Panc1 (cell line): ENCODE results near the gene SPATA3. TPM values are rescaled to one million over a fixed set of nuclear protein-coding genes. Genes with fewer than 3 reads are reported as not detected.

ENCODE experiments used
- ATAC-seq: fragments of 200-7000 bp; cut with Tn5 transposase; 2 replicates; pipeline ENCODE4 v1.9.1; 2020; ENCODE audit warnings: mild to moderate bottlenecking, moderate library complexity
- BruUV-seq: library from RNA; stranded (reverse); fragments of 400-500 nt; replicated peaks from 2 replicates; lab custom pipeline; 2021; lab: Mats Ljungman, UMichigan
- CTCF ChIA-PET: fragments of 300-600 bp; sonication (Branson Sonifier 250); formaldehyde crosslinking; loops from one replicate; lab custom pipeline; 2022; ENCODE audit warnings: antibody characterized with exemption; lab: Charles Lee
- POLR2A ChIA-PET: fragments of 300-600 bp; sonication (Branson Sonifier 250); formaldehyde crosslinking; loops from one replicate; lab custom pipeline; 2022; ENCODE audit warnings: antibody characterized with exemption; lab: Charles Lee
- DNase-seq: peaks from one replicate; pipeline ENCODE4 v3.0.0-alpha.2; 2010; ENCODE audit warnings: low read depth, low spot score
- H3K27ac ChIP-seq: 2 replicates; pipeline ENCODE4 v1.5.1; 2011; ENCODE audit warnings: mild to moderate bottlenecking, low read length, inconsistent platforms
- H3K27me3 ChIP-seq: fragments of 200-500 bp; sonication (Bioruptor generic); 2 replicates; pipeline ENCODE4 v1.6.0; 2014; ENCODE audit warnings: low read length, inconsistent platforms; ENCODE audit not compliant: control insufficient read depth, insufficient read depth
- H3K36me3 ChIP-seq: fragments of 200-500 bp; sonication (Bioruptor generic); 2 replicates; pipeline ENCODE4 v1.5.1; 2014; ENCODE audit warnings: inconsistent platforms, mild to moderate bottlenecking, low read length, moderate library complexity; ENCODE audit not compliant: control insufficient read depth, insufficient read depth
- H3K4me1 ChIP-seq: 2 replicates; pipeline ENCODE4 v1.5.1; 2011; ENCODE audit warnings: inconsistent platforms, mild to moderate bottlenecking, low read length, moderate library complexity; ENCODE audit not compliant: control insufficient read depth, insufficient read depth
- H3K4me3 ChIP-seq, 2 experiments: 2 replicates each; pipeline ENCODE4 v1.5.1; 2011 to 2012; ENCODE audit warnings: low read depth in 2 of 2, low read length in 2 of 2, mild to moderate bottlenecking in 2 of 2, inconsistent platforms in 1 of 2, moderate library complexity in 1 of 2
- H3K9me3 ChIP-seq: fragments of 200-500 bp; sonication (Bioruptor generic); 2 replicates; pipeline ENCODE4 v1.5.1; 2014; ENCODE audit warnings: low read depth, mild to moderate bottlenecking, inconsistent platforms, low read length, moderate library complexity; ENCODE audit not compliant: control insufficient read depth, insufficient read depth
- POLR2AphosphoS5 ChIP-seq: IDR thresholded peaks from 2 replicates; pipeline ENCODE4 v1.6.1; 2012; ENCODE audit warnings: mild to moderate bottlenecking, low read depth, low read length, moderate library complexity
- SIN3A ChIP-seq: IDR thresholded peaks from 2 replicates; pipeline ENCODE4 v1.6.1; 2012; ENCODE audit warnings: low read depth, mild to moderate bottlenecking, low read length, moderate library complexity, borderline replicate concordance; ENCODE audit not compliant: insufficient read depth
- TCF7L2 ChIP-seq: IDR thresholded peaks from 2 replicates; pipeline ENCODE4 v1.6.1; 2011; ENCODE audit warnings: mild to moderate bottlenecking, low read depth, low read length, inconsistent platforms
- in situ Hi-C: cut with HindIII; loops from 2 replicates; pipeline ENCODE4 v1.10.0; 2016; ENCODE audit warnings: low sequenced_read_pairs, low pct_unique_long_range_greater_than_20kb
- intact Hi-C: fragments of 100-400 bp; cut with micrococcal nuclease; formaldehyde crosslinking; loops from one replicate; pipeline ENCODE4 v1.10.0; 2022; ENCODE audit not compliant: unreplicated experiment
- total RNA-seq: library from RNA; stranded (reverse); gene quantifications from one replicate; pipeline ENCODE4 v1.2.1, GENCODE V29; 2021; ENCODE audit not compliant: unreplicated experiment
- TF ChIP-seq, protein P1 (sequence below): fragments of 450-650 bp; IDR thresholded peaks from 2 replicates; pipeline ENCODE4 v1.5.1; 2017; ENCODE audit warnings: mild to moderate bottlenecking
- TF ChIP-seq, protein P2 (sequence below), 2 experiments: IDR thresholded peaks; 2 replicates each; pipeline ENCODE4 v1.6.1; 2011 to 2012; ENCODE audit warnings: low read depth in 2 of 2, control low read depth in 1 of 2, low read length in 1 of 2, mild to moderate bottlenecking in 1 of 2, moderate library complexity in 1 of 2; ENCODE audit not compliant: insufficient read depth in 1 of 2

SPATA3 gene
- total RNA-seq, 1 experiment from 2014 or later = not detected

DNA sequence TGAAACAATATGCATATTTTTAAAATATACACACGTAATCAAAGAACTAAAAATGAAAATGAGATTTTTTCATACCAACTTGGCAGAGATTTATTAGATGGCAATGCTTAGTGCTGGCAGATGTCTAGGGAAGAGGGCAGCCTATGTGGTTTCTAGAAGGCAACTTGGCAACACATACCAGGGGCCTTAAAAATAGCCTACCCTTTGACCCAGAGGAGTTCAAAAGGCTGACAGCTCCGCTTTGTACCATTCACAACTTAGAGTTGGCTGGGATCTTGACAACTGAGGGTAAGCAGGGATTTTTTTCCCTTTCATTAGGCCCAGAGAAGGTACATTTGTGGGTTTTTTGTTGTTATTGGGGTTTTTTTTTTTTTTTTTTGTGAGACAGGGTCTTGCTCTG, 44.5 kb upstream of the SPATA3 start:
- CTCF ChIA-PET = no interaction called here
- TF ChIP-seq, protein P1, sequence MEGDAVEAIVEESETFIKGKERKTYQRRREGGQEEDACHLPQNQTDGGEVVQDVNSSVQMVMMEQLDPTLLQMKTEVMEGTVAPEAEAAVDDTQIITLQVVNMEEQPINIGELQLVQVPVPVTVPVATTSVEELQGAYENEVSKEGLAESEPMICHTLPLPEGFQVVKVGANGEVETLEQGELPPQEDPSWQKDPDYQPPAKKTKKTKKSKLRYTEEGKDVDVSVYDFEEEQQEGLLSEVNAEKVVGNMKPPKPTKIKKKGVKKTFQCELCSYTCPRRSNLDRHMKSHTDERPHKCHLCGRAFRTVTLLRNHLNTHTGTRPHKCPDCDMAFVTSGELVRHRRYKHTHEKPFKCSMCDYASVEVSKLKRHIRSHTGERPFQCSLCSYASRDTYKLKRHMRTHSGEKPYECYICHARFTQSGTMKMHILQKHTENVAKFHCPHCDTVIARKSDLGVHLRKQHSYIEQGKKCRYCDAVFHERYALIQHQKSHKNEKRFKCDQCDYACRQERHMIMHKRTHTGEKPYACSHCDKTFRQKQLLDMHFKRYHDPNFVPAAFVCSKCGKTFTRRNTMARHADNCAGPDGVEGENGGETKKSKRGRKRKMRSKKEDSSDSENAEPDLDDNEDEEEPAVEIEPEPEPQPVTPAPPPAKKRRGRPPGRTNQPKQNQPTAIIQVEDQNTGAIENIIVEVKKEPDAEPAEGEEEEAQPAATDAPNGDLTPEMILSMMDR = no peak
- TF ChIP-seq TCF7L2 (no peak), POLR2AphosphoS5 (no peak), SIN3A (no peak)
- TF ChIP-seq, protein P2, sequence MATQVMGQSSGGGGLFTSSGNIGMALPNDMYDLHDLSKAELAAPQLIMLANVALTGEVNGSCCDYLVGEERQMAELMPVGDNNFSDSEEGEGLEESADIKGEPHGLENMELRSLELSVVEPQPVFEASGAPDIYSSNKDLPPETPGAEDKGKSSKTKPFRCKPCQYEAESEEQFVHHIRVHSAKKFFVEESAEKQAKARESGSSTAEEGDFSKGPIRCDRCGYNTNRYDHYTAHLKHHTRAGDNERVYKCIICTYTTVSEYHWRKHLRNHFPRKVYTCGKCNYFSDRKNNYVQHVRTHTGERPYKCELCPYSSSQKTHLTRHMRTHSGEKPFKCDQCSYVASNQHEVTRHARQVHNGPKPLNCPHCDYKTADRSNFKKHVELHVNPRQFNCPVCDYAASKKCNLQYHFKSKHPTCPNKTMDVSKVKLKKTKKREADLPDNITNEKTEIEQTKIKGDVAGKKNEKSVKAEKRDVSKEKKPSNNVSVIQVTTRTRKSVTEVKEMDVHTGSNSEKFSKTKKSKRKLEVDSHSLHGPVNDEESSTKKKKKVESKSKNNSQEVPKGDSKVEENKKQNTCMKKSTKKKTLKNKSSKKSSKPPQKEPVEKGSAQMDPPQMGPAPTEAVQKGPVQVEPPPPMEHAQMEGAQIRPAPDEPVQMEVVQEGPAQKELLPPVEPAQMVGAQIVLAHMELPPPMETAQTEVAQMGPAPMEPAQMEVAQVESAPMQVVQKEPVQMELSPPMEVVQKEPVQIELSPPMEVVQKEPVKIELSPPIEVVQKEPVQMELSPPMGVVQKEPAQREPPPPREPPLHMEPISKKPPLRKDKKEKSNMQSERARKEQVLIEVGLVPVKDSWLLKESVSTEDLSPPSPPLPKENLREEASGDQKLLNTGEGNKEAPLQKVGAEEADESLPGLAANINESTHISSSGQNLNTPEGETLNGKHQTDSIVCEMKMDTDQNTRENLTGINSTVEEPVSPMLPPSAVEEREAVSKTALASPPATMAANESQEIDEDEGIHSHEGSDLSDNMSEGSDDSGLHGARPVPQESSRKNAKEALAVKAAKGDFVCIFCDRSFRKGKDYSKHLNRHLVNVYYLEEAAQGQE (IDR thresholded peaks at IDR 0.05; ENCODE audit: insufficient read depth in 1 of 2, low read depth in 2 of 2, low read length in 1 of 2) = no peak
- H3K27me3 ChIP-seq = peaks cover 4% of the 10 kb centered on the region; the same call in 1 of the 2 replicates
- no peaks in the 10 kb centered on the region for H3K36me3 ChIP-seq
- in situ Hi-C loops (loop anchor here (5.0 kb wide), 1 partner anchor 74 kb away; no protein-coding TSS in a partner anchor), intact Hi-C loops (no loop called here)
- no peaks in the 10 kb centered on the region for H3K4me1 ChIP-seq
- BruUV-seq = no TSS peak
- POLR2A ChIA-PET = no interaction called here
- ATAC-seq (no peak), DNase-seq (no peak)
- H3K27ac ChIP-seq = no peak overlapping the region
- no peaks in the 10 kb centered on the region for H3K9me3 ChIP-seq
- no peak overlapping the region for H3K4me3 ChIP-seq

DNA sequence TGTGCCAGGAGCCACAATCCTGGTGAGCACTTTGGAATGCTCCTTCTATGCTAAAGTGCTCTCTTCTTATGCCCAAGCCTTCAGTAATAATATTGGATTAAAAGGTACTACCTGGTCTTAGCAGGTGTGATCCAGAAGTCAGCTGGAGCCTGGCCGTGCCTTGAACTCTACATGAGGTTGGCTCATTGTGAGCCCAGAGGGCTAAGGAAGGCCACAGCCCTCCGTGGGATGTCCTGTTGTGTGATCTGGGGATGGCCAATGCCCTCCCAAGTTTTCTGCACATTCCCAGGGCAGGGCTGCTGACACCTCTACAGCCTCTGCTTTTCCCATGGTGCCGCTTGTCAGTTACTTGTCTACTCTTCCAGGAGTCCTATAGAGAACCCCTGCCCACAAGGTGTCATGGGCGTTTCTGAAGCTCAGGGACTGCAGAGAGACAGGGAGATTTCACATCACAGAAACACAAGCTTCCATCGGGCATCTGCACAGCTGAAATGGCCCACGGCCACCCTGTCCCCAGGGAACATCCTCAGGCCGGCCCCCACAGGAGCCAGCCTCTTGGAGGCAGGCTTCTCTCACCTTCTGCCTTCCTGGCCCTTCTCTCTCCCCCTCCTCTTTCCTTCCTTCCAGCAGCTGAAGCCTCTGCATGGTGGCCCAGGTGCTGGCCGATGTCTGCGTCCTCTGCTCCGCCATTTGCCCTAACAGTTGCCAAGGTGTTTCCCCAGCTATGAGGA, 43.5 kb upstream of the SPATA3 start:
- POLR2A ChIA-PET = interaction anchor here (0.5 kb wide), 1 partner anchor 125 kb away, joined by 3 read pairs; no protein-coding TSS in a partner anchor
- H3K36me3 ChIP-seq = no peaks in the 10 kb centered on the region
- H3K27me3 ChIP-seq = peaks cover 10% of the 10 kb centered on the region; the same call in 1 of the 2 replicates
- intact Hi-C loops = no loop called here
- BruUV-seq = no TSS peak
- CTCF ChIA-PET = no interaction called here
- H3K4me3 ChIP-seq = no peak overlapping the region
- DNase-seq (no peak), ATAC-seq (no peak)
- no peaks in the 10 kb centered on the region for H3K4me1 ChIP-seq
- in situ Hi-C loops = loop anchor here (5.0 kb wide), 1 partner anchor 75 kb away; no protein-coding TSS in a partner anchor
- no peak overlapping the region for H3K27ac ChIP-seq
- no peaks in the 10 kb centered on the region for H3K9me3 ChIP-seq
- TF ChIP-seq, protein P1 = no peak
- TF ChIP-seq POLR2AphosphoS5 = no peak
- TF ChIP-seq, protein P2 (IDR thresholded peaks at IDR 0.05; ENCODE audit: insufficient read depth in 1 of 2, low read depth in 2 of 2, low read length in 1 of 2) = no peak
